HG03095 (cell line): Measurements from ENCODE around the gene YWHAB.
A peak's percentile ranks its signal among the peaks of the same experiment; 100 is the strongest.
"Not testable (repeated sequence)": the region's sequence is repeated elsewhere in the genome, so short reads cannot be mapped to it uniquely, and the experiment has no call there.

Experiments
- ATAC-seq: cut with Tn5 transposase; IDR thresholded peaks from one replicate; pipeline ENCODE4 v1.9.1; 2021; ENCODE audit warnings: moderate library complexity; ENCODE audit not compliant: unreplicated experiment

Gene YWHAB

GRCh38 chr20:44885392-44886265, at the start of gene YWHAB:
TSS of gene YWHAB (plus strand) at chr20:44885705. CDS start at chr20:44901534, 15,829 bp downstream.
- ATAC-seq: peak; percentile 88

- no peak for ATAC-seq
Measured at GRCh38 chr20:44836601-44837120, 48.8 kb upstream of the YWHAB start.

- no peak for ATAC-seq
Measured at GRCh38 chr20:44837946-44838345, 47.6 kb upstream of the YWHAB start.

GRCh38 chr20:44838521-44838920, 47.0 kb upstream of the YWHAB start:
- no peak for ATAC-seq

GRCh38 chr20:44839481-44839880, 46.0 kb upstream of the YWHAB start:
- no peak for ATAC-seq

- no peak for ATAC-seq
Measured at GRCh38 chr20:44840826-44841225, 44.7 kb upstream of the YWHAB start.

GRCh38 chr20:44841955-44842354, 43.5 kb upstream of the YWHAB start:
- ATAC-seq: no peak

- ATAC-seq: no peak
Measured at GRCh38 chr20:44843876-44844275, 41.6 kb upstream of the YWHAB start.

- ATAC-seq: no peak
Measured at GRCh38 chr20:44848254-44849015, 37.1 kb upstream of the YWHAB start.

- ATAC-seq: no peak
Measured at GRCh38 chr20:44849703-44850102, 35.8 kb upstream of the YWHAB start.

GRCh38 chr20:44850272-44850671, 35.2 kb upstream of the YWHAB start:
- no peak for ATAC-seq

GRCh38 chr20:44850837-44851236, 34.7 kb upstream of the YWHAB start:
- no peak for ATAC-seq

- no peak for ATAC-seq
Measured at GRCh38 chr20:44851545-44851944, 34.0 kb upstream of the YWHAB start.

- ATAC-seq: no peak
Measured at GRCh38 chr20:44856442-44856841, 29.1 kb upstream of the YWHAB start.

GRCh38 chr20:44856856-44857448, 28.6 kb upstream of the YWHAB start:
- ATAC-seq: no peak

- no peak for ATAC-seq
Measured at GRCh38 chr20:44858606-44859360, 26.7 kb upstream of the YWHAB start.

- no peak for ATAC-seq
Measured at GRCh38 chr20:44861531-44862006, 23.9 kb upstream of the YWHAB start.

- no peak for ATAC-seq
Measured at GRCh38 chr20:44862286-44862685, 23.2 kb upstream of the YWHAB start.

- ATAC-seq: not testable (repeated sequence)
Measured at GRCh38 chr20:44863365-44864084, 22.0 kb upstream of the YWHAB start.

GRCh38 chr20:44864493-44864892, 21.0 kb upstream of the YWHAB start:
- ATAC-seq: not testable (repeated sequence)
